GM21367 (cell line): ENCODE measurements around the gene PRODH.
"Not testable (repeated sequence)": the region's sequence is repeated elsewhere in the genome, so short reads cannot be mapped to it uniquely, and the experiment has no call there.

Experiments
- ATAC-seq: cut with Tn5 transposase; IDR thresholded peaks from one replicate; pipeline ENCODE4 v1.9.1; 2021; ENCODE audit not compliant: unreplicated experiment

Gene PRODH

DNA sequence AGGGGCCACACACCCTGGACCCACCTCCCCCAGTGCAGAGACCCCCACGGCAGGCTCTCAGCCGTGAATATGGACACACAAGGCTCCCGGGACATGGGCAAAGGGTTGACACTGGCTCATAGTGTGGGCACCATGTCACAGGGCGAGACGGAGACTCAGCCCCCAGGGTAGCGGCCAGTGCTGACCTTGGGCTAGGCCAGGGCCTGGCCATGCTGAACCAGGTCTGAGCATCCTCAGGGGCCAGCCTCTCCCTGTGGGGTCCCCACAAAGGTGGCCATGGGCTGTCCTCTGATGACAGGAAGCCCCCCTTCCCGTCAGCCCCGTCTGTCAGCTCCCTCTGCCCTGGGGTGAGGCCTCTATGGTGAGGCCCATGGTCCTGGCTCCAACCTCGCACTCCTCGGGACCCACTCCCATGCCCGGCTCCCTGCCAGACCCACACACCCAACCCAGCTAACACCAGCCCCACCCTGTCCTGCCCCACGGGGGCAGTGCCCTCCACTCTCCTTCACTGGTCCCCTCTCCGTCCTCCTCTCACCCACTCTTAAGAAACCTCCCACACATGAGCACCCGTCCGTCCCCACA lies 19.0 kb upstream of the PRODH start:
- ATAC-seq: no peak

- ATAC-seq: not testable (repeated sequence)
Observed at GRCh38 chr22:18954303-18954989, 18.4 kb upstream of the PRODH start.

GRCh38 chr22:18953128-18953527 lies 17.0 kb upstream of the PRODH start:
- not testable (repeated sequence) for ATAC-seq

GRCh38 chr22:18952022-18952421 lies 15.9 kb upstream of the PRODH start:
- ATAC-seq: no peak

GRCh38 chr22:18950141-18950540 lies 14.0 kb upstream of the PRODH start:
- no peak for ATAC-seq

DNA sequence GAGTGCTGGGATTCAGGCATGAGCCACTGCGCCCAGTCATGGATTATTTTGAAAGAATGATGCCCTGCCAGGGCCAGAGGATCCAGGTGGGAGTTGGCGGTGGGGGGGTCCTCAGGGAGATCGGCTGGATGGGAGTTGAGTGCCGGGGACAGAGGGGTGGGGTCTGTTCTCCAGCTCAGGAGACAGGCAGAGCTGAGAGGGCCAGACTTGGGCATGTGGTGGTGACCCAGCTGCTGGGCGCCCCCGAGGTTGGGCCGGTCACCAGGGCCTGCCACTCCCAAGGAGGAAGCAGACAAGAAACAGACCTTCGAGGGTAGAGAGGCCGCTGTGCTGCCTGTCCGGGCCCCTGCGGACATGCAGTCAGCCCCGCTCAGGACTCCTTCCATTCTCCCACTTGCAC lies 11.8 kb upstream of the PRODH start:
- no peak for ATAC-seq

GRCh38 chr22:18947105-18947504 lies 11.0 kb upstream of the PRODH start:
- ATAC-seq: not testable (repeated sequence)

- ATAC-seq: not testable (repeated sequence)
Observed at GRCh38 chr22:18938691-18939090, 2.6 kb upstream of the PRODH start.

DNA sequence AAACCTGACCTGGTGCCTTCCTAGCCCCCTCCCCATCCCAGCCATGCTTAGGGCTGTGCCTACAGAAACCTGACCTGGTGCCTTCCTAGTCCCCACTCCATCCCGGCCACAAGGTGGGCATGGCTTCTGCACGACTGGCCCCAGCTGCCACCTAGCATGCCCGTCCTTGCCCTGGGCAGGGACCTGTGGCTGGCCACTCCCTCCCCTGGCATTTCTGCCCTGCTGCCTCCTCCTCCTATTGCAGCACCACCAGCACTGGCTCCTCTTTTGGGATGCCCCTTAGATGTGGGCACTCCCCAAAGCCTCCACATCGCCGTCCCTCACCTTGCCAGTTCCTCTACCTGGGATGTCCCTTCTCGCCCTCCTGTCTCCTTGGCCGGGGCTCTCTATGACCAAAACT lies 1.4 kb downstream of the PRODH start:
- ATAC-seq: not testable (repeated sequence)

DNA sequence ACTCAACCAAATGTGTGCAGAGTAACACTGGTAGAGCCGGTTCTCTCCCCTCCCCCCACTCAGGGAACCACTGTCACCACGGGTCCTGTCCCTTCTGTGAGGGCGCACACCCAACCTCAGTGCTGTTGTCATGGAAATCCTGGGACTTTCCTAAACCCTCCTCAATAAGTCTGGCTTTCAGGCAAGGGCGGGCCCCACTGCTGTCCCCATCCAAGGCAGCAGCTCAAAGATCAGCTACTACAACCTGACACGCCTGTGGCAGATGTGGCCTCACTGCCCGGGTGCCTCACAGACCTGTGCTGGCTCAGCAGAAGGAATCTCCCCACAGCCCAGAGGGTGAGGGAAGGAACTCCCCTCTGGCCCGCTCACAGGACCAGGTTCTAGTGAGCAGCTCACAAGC lies 2.2 kb downstream of the PRODH start:
- ATAC-seq: no peak

- ATAC-seq: no peak
Observed at GRCh38 chr22:18931905-18932652, 4.0 kb downstream of the PRODH start.

- no peak for ATAC-seq
Observed at GRCh38 chr22:18929459-18929858, 6.6 kb downstream of the PRODH start.

DNA sequence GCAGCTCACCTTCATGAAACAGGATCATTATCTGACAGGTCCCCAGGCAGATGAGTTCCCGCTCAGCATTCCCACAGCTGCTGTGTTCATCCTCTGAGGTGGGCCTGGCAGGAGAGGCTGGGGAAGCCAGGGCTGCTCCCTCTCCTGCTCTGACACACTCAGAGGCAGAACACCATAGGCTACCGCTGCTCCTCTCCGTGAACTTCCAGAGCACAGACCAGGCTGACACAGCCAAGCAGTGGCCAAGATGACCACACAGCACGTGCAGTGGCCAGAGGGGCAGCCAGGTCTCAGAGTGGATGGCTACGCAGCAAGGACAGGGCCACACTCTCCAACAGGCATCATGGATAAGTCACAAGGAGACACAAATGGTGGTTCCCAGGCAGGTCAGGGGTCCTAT lies 8.5 kb downstream of the PRODH start:
- ATAC-seq: no peak

DNA sequence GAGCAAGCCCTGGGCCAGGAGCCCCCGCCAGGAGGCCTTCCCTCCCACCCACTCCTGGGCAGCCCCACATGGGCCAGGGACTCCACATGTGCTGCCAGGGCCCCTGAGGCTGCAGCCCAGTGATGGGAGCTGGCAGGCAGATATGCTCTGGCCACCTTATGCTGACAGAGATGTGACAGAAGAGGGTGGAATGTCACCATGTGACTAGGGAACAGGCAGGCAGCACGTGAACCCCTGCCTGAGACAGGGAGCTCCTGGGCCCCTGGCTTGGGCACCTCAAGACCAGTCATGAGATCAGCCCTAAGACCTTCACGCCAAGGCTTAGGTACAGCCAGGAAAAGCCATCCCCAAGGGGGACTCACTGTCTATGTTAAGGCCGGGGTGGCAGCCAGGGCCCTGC lies 9.1 kb downstream of the PRODH start:
- no peak for ATAC-seq

- no peak for ATAC-seq
Observed at GRCh38 chr22:18925368-18926064, 10.6 kb downstream of the PRODH start.

DNA sequence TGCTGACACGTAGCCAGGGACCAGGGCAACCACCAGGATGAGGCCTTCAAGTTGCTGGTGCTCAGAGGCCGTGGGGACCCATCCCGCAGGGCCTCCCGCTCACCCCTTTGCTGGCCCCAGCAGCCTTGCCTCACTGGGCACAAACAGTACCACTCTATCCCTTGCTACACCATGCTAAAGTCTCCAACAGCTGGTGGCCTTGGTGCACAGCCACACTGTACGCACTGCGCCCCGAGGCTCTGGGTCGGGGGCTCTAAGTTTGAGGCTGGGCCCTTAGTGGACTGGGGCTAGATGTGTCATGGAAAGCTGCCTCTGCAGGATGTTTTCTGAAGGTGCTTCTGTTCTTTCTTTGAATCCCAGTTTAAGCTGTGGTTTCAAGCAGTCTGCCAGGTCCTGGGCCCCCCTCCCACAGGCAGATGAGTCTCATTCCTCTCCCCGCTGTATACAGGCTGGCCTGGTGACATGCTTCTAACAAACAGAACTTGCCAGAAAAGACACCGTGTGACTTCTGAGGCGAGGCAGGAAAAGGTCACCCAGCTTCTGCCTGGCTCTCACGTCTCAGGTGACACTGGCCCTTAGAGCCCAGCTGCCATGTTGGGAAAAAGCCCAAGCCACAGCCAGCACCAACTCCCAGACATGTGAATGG lies 15.7 kb downstream of the PRODH start:
- not testable (repeated sequence) for ATAC-seq

DNA sequence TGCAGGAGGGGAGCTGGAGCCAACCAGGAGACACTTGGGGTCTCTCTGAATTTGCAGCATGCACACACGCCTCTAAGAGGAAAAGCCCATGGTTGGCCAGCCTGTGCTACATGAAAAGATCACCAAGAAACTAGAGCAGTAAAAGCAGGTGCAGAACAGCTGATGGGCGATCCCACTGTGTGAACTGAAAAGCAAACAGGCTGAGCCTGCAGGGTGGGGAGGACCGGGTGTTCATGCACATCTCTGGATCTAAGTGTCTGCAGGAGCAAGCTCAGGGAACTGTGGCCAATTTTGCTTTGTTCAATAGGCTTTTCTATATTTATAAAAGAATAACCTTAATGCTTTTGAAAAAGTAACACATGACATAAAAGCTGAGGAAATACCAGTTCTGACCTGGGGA lies 18.3 kb downstream of the PRODH start:
- not testable (repeated sequence) for ATAC-seq

GRCh38 chr22:18915550-18915949 lies 20.5 kb downstream of the PRODH start:
- ATAC-seq: not testable (repeated sequence)

GRCh38 chr22:18914558-18914957 lies 21.5 kb downstream of the PRODH start:
- not testable (repeated sequence) for ATAC-seq

GRCh38 chr22:18912264-18912946 lies 23.7 kb downstream of the PRODH start:
- ATAC-seq: not testable (repeated sequence)
